GM12878 (cell line): ENCODE results near the gene PSG1. TPM values are rescaled to one million over a fixed set of nuclear protein-coding genes. Genes with fewer than 3 reads are reported as not detected.
A peak's percentile ranks its signal among the peaks of the same experiment; 100 is the strongest.
"Not testable (repeated sequence)": the region's sequence is repeated elsewhere in the genome, so short reads cannot be mapped to it uniquely, and the experiment has no call there.

ENCODE experiments used
- ATAC-seq: fragments of 200-7000 bp; cut with Tn5 transposase; 3 replicates; pipeline ENCODE4 v1.9.1; 2020; ENCODE audit warnings: mild to moderate bottlenecking, moderate library complexity
- BruUV-seq: library from RNA; stranded (reverse); fragments of 400-500 nt; replicated peaks from 2 replicates; lab custom pipeline; 2021; lab: Mats Ljungman, UMichigan
- CTCF ChIA-PET: fragments of 300-600 bp; sonication (Branson Sonifier 250); formaldehyde crosslinking; extraction: SDS; loops from one replicate; lab custom pipeline; 2021; ENCODE audit warnings: inconsistent platforms; lab: Yijun Ruan, JAX
- POLR2A ChIA-PET: fragments of 350-600 bp; formaldehyde crosslinking; extraction: SDS; loops from one replicate; lab custom pipeline; 2021; ENCODE audit warnings: inconsistent platforms; lab: Charles Lee
- RAD21 ChIA-PET: fragments of 300-600 bp; sonication (Branson Sonifier 250); formaldehyde crosslinking; loops from one replicate; lab custom pipeline; 2023; ENCODE audit warnings: antibody characterized with exemption; ENCODE audit not compliant: unreplicated experiment; lab: Charles Lee
- SMC1A ChIA-PET: fragments of 300-600 bp; sonication (Branson Sonifier 250); formaldehyde crosslinking; loops from one replicate; lab custom pipeline; 2023; ENCODE audit not compliant: unreplicated experiment, uncharacterized antibody; lab: Charles Lee
- DNase-seq: peaks from one replicate; pipeline ENCODE4 v3.0.0-alpha.2; 2011; ENCODE audit warnings: low read depth, low spot score
- FAIRE-seq: peaks from 3 replicates; lab custom pipeline; 2011; peaks lifted over from hg19 to GRCh38; lab: Jason Lieb, UNC
- H2AFZ ChIP-seq: 2 replicates; pipeline ENCODE4 v1.6.0; 2011; ENCODE audit warnings: low read depth, low read length, control low read depth; ENCODE audit not compliant: control insufficient read depth
- H3K27ac ChIP-seq: 2 replicates; pipeline ENCODE4 v1.5.1; 2011; ENCODE audit warnings: control low read depth; ENCODE audit not compliant: control insufficient read depth, insufficient read depth
- H3K27me3 ChIP-seq, 2 experiments: replicated peaks in 1 of 2; 2 replicates each; pipeline versions ENCODE4 v1.6.0 to v1.6.1; 2011; ENCODE audit warnings: low read length in 1 of 2; ENCODE audit not compliant: control insufficient read depth in 2 of 2, insufficient read depth in 2 of 2
- H3K36me3 ChIP-seq, 2 experiments: 2 replicates each; pipeline ENCODE4 v1.5.1; 2011; ENCODE audit warnings: low read length in 1 of 2; ENCODE audit not compliant: control insufficient read depth in 2 of 2, insufficient read depth in 2 of 2
- H3K4me1 ChIP-seq: 2 replicates; pipeline ENCODE4 v1.6.1; 2011; ENCODE audit warnings: mild to moderate bottlenecking, low read length, moderate library complexity, mixed read lengths; ENCODE audit not compliant: control insufficient read depth, insufficient read depth
- H3K4me2 ChIP-seq: 2 replicates; pipeline ENCODE4 v1.6.0; 2011; ENCODE audit warnings: control low read depth; ENCODE audit not compliant: control insufficient read depth, insufficient read depth
- H3K4me3 ChIP-seq: fragments of 200-600 bp; sonication (generic); 2 replicates; pipeline ENCODE4 v1.5.1; 2016
- H3K79me2 ChIP-seq: 2 replicates; pipeline ENCODE4 v1.6.0; 2011; ENCODE audit warnings: low read length; ENCODE audit not compliant: control insufficient read depth, insufficient read depth
- H3K9ac ChIP-seq: 2 replicates; pipeline ENCODE4 v1.8.0; 2011; ENCODE audit warnings: low read length, control low read depth, mixed read lengths; ENCODE audit not compliant: control insufficient read depth, insufficient read depth
- H3K9me3 ChIP-seq: replicated peaks from 3 replicates; pipeline ENCODE4 v1.5.1; 2011; ENCODE audit warnings: mild to moderate bottlenecking, low read length; ENCODE audit not compliant: control insufficient read depth, insufficient read depth
- H4K20me1 ChIP-seq: 2 replicates; pipeline ENCODE4 v1.6.0; 2011; ENCODE audit not compliant: control insufficient read depth, insufficient read depth
- CTCF ChIP-seq, 3 experiments: IDR thresholded peaks in 2 of 3; conservative IDR thresholded peaks in 1 of 3; 2 replicates each; pipeline ENCODE4 v1.5.1; 2011; ENCODE audit warnings: low read depth in 3 of 3, low read length in 3 of 3, mild to moderate bottlenecking in 3 of 3, control low read depth in 2 of 3, moderate library complexity in 2 of 3, inconsistent platforms in 1 of 3, mixed read lengths in 1 of 3; ENCODE audit not compliant: control insufficient read depth in 2 of 3, insufficient read depth in 1 of 3; ENCODE audit errors: extremely low read depth in 1 of 3
- WGBS: methylation state at CpG from one replicate; pipeline ENCODE4 v1.1.6; 2016; ENCODE audit warnings: low lambda C conversion rate; ENCODE audit not compliant: insufficient replicate concordance, insufficient coverage; ENCODE audit errors: missing lambda C conversion rate; 5-methylcytosine and 5-hydroxymethylcytosine counted together
- in situ Hi-C: fragments of 300-500 bp; cut with MboI; formaldehyde crosslinking; loops from 9 replicates; pipeline ENCODE4 v1.14.3; 2018; ENCODE audit warnings: mixed read lengths
- intact Hi-C: fragments of 100-400 bp; cut with micrococcal nuclease; formaldehyde crosslinking; loops from one replicate; pipeline ENCODE4 v1.14.2; 2022; ENCODE audit not compliant: unreplicated experiment
- polyA plus RNA-seq, 11 experiments: library from polyadenylated mRNA; depleted of rRNA in 4 of 11; unstranded in 6 of 11; stranded (reverse) in 5 of 11; fragments of >200 nt; fragmentation: Nextera tagmentation in 4 of 11; fragmentation: Illumina TruSeq in 1 of 11; extraction: Ambion mirVana in 4 of 11; extraction: Trizol in 1 of 11; gene quantifications; 1 replicate in 1 of 11; 2 replicates in 10 of 11; pipeline versions ENCODE4 v1.2.1 to v1.2.3, GENCODE V29; 2011 to 2016; ENCODE audit warnings: inconsistent platforms in 2 of 11, missing spikeins in 2 of 11, low read depth in 1 of 11
- total RNA-seq, 4 experiments: library from RNA; depleted of rRNA in 3 of 4; stranded (reverse); fragments of >200 nt in 3 of 4; fragmentation: Illumina TruSeq in 1 of 4; extraction: Trizol in 1 of 4; gene quantifications; 2 replicates each; pipeline versions ENCODE4 v1.2.1 to v1.2.3, GENCODE V29; 2013 to 2021

PSG1 gene
- total and polyA plus RNA-seq, 10 of the 15 experiments (the other 5 are each of a cell fraction or from before 2014, with no cell fraction given): not detected

GRCh38 chr19:42881279-42881678 lies 1.8 kb upstream of the PSG1 start:
- H3K9me3 ChIP-seq, RAD21 ChIA-PET, H3K36me3 ChIP-seq, H3K27me3 ChIP-seq, SMC1A ChIA-PET, H3K9ac ChIP-seq, intact Hi-C loops, H4K20me1 ChIP-seq, H3K4me1 ChIP-seq, POLR2A ChIA-PET, ATAC-seq, BruUV-seq, H3K27ac ChIP-seq, H3K4me3 ChIP-seq, H3K4me2 ChIP-seq, in situ Hi-C loops, FAIRE-seq, DNase-seq, H2AFZ ChIP-seq, H3K79me2 ChIP-seq: not testable (repeated sequence)
- WGBS: 40% methylated on average over 8 of the region's 8 CpGs
- CTCF ChIA-PET: interaction anchor here (1.0 kb wide), 1 partner anchor 87 kb away, joined by 3 read pairs; no protein-coding TSS in a partner anchor
- peak; percentile 19 to 33 (median 25); a peak in 3 of 6 replicates for TF ChIP-seq CTCF (IDR thresholded peaks at IDR 0.05 in 2 of 3, conservative IDR thresholded peaks at IDR 0.05 in 1 of 3; ENCODE audit: control insufficient read depth in 2 of 3, extremely low read depth in 1 of 3, insufficient read depth in 1 of 3, low read depth in 3 of 3, low read length in 3 of 3)

GRCh38 chr19:42880621-42881020 lies 1.1 kb upstream of the PSG1 start:
- in situ Hi-C loops, H3K9me3 ChIP-seq, H3K9ac ChIP-seq, BruUV-seq, H3K79me2 ChIP-seq, H3K4me2 ChIP-seq, SMC1A ChIA-PET, H4K20me1 ChIP-seq, H3K27me3 ChIP-seq, POLR2A ChIA-PET, H3K27ac ChIP-seq, ATAC-seq, H3K36me3 ChIP-seq, H3K4me3 ChIP-seq, H3K4me1 ChIP-seq, RAD21 ChIA-PET, DNase-seq, FAIRE-seq, H2AFZ ChIP-seq, intact Hi-C loops: not testable (repeated sequence)
- WGBS: 37% methylated on average over 9 of the region's 9 CpGs
- CTCF ChIA-PET: interaction anchor here (1.0 kb wide), 1 partner anchor 86 kb away, joined by 3 read pairs; no protein-coding TSS in a partner anchor

- H3K36me3 ChIP-seq, H3K4me1 ChIP-seq, intact Hi-C loops, DNase-seq, H2AFZ ChIP-seq, H3K4me3 ChIP-seq, SMC1A ChIA-PET, H3K4me2 ChIP-seq, H3K9ac ChIP-seq, H3K27ac ChIP-seq, RAD21 ChIA-PET, POLR2A ChIA-PET, H3K27me3 ChIP-seq, H3K9me3 ChIP-seq, in situ Hi-C loops, ATAC-seq, H3K79me2 ChIP-seq, BruUV-seq, FAIRE-seq, CTCF ChIA-PET, H4K20me1 ChIP-seq: not testable (repeated sequence)
Observed at GRCh38 chr19:42876596-42876995, 2.9 kb downstream of the PSG1 start.
